Gastrocnemius medialis (tissue), 4 donors: ENCODE results near the gene ARHGAP24.
"Not testable (repeated sequence)": the region's sequence is repeated elsewhere in the genome, so short reads cannot be mapped to it uniquely, and the experiment has no call there.

Experiments used
- CTCF ChIP-seq, 5 experiments: fragments of 450-650 bp in 3 of 5; fragments of 200-600 bp in 2 of 5; sonication (generic) in 2 of 5; IDR thresholded peaks in 4 of 5; conservative IDR thresholded peaks in 1 of 5; 1 replicate in 4 of 5; 2 replicates in 1 of 5; pipeline ENCODE4 v1.5.1; 2016 to 2019; ENCODE audit warnings: antibody characterized with exemption in 5 of 5, mild to moderate bottlenecking in 3 of 5, moderate library complexity in 3 of 5
- POLR2A ChIP-seq, 2 donors: fragments of 450-650 bp; IDR thresholded peaks; one replicate each; pipeline ENCODE4 v1.6.1; 2017; ENCODE audit warnings: antibody characterized with exemption in 2 of 2, mild to moderate bottlenecking in 2 of 2, moderate library complexity in 2 of 2

- TF ChIP-seq CTCF (IDR thresholded peaks at IDR 0.05 in 4 of 5, conservative IDR thresholded peaks at IDR 0.05 in 1 of 5); POLR2A (IDR thresholded peaks at IDR 0.05): not testable (repeated sequence)
These were observed 378.8 kb downstream of the ARHGAP24 start for GRCh38 chr4:85853740-85854139.
